Activated CD4-positive, alpha-beta T cell treated with anti-CD3 and anti-CD28 coated beads, Interleukin-2, Interleukin-4, amounts not matched to agents 100 ng/mL and 50 ng/mL, durations not matched to agents 16 hours and 8 hours (primary cell): ENCODE results near the gene ZNHIT3.
"Not testable (repeated sequence)": the region's sequence is repeated elsewhere in the genome, so short reads cannot be mapped to it uniquely, and the experiment has no call there.

ENCODE experiments used
- DNase-seq: peaks from one replicate; pipeline ENCODE4 v3.0.0-alpha.2; 2020; ENCODE audit warnings: low spot score

Gene ZNHIT3

GRCh38 chr17:36484021-36484420, 2.5 kb upstream of the ZNHIT3 start:
- DNase-seq, result not testable (repeated sequence)

GRCh38 chr17:36485027-36485426, 1.5 kb upstream of the ZNHIT3 start:
- no peak for DNase-seq

GRCh38 chr17:36485805-36486203, 677 bp upstream of the ZNHIT3 start:
- DNase-seq, result no peak

GRCh38 chr17:36493956-36494355, 7.5 kb downstream of the ZNHIT3 start:
- no peak for DNase-seq

GRCh38 chr17:36494674-36495073, 8.2 kb downstream of the ZNHIT3 start:
- DNase-seq, result no peak

GRCh38 chr17:36495076-36495578, 8.6 kb downstream of the ZNHIT3 start:
- DNase-seq, result no peak

GRCh38 chr17:36496018-36496789, 9.7 kb downstream of the ZNHIT3 start:
- DNase-seq, result no peak

GRCh38 chr17:36498155-36498554, 11.7 kb downstream of the ZNHIT3 start:
- DNase-seq, result no peak

GRCh38 chr17:36498560-36499300, 12.2 kb downstream of the ZNHIT3 start:
- no peak for DNase-seq

- DNase-seq, result no peak
These were observed 14.3 kb downstream of the ZNHIT3 start for GRCh38 chr17:36500745-36501225.

GRCh38 chr17:36501351-36501750, 14.9 kb downstream of the ZNHIT3 start:
- no peak for DNase-seq

- DNase-seq, result no peak
These were observed 15.5 kb downstream of the ZNHIT3 start for GRCh38 chr17:36501963-36502362.

- DNase-seq, result no peak
These were observed 17.1 kb downstream of the ZNHIT3 start for GRCh38 chr17:36503456-36504155.

GRCh38 chr17:36504156-36504545, 17.7 kb downstream of the ZNHIT3 start:
- no peak for DNase-seq

- DNase-seq, result no peak
These were observed 18.7 kb downstream of the ZNHIT3 start for GRCh38 chr17:36505171-36505570.

- DNase-seq, result no peak
These were observed 19.9 kb downstream of the ZNHIT3 start for GRCh38 chr17:36506249-36506826.

GRCh38 chr17:36506831-36507230, 20.4 kb downstream of the ZNHIT3 start:
- no peak for DNase-seq

GRCh38 chr17:36507266-36507665, 20.8 kb downstream of the ZNHIT3 start:
- no peak for DNase-seq

- DNase-seq, result not testable (repeated sequence)
These were observed 22.0 kb downstream of the ZNHIT3 start for GRCh38 chr17:36508439-36508838.

- DNase-seq, result no peak
These were observed 22.9 kb downstream of the ZNHIT3 start for GRCh38 chr17:36509272-36509985.

GRCh38 chr17:36510636-36511035, 24.2 kb downstream of the ZNHIT3 start:
- DNase-seq, result no peak
